ENCODE data around the gene DMD. TPM values are rescaled to one million over a fixed set of nuclear protein-coding genes. Genes with fewer than 3 reads are reported as not detected.

The DMD gene
- total RNA-seq, 2 experiments from 2014 or later: 0.20 to 0.47 TPM

DNA sequence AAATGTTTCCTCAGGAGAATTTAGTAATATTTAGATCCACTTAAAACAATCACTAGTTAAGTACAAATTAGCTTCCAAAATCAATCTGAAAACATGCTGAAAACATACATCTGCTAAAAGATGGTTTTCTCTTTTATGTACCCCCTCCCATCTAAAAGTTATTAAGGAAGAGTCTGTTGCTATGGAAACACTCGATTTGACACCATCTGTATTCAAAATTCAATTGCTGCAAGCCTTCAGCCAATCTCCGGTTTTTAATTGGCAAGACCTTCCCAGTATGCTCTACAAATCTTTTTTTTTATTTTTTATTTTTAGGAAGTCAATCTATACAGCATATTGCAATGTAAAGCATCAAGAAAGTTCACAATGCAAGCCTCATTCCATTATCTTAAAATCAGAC is 1500.2 kb downstream of the DMD start:
- H3K4me1 ChIP-seq (ENCODE audit: insufficient read depth, low read length): no peaks in the 10 kb centered on the region
- H3K27me3 ChIP-seq (ENCODE audit: control insufficient read depth in 1 of 2, insufficient read depth in 2 of 2, low read length in 2 of 2): no peaks in the 10 kb centered on the region
- intact Hi-C loops (cut with DNase I, micrococcal nuclease): no loop called here
- ChIA-PET CTCF (no interaction called here), POLR2A (no interaction called here)
- Mint-ChIP-seq H3K27me3 (no peaks in the 10 kb centered on the region), H3K36me3 (ENCODE audit: low read depth) (no peaks in the 10 kb centered on the region), H3K4me1 (ENCODE audit: low read depth) (no peaks in the 10 kb centered on the region), H3K27ac (no peak overlapping the region), H3K4me3 (no peak overlapping the region), H3K9me3 (no peaks in the 10 kb centered on the region)
- no peak for DNase-seq
- ATAC-seq (ENCODE audit: poor library complexity): no peak
- TF ChIP-seq, protein P1, sequence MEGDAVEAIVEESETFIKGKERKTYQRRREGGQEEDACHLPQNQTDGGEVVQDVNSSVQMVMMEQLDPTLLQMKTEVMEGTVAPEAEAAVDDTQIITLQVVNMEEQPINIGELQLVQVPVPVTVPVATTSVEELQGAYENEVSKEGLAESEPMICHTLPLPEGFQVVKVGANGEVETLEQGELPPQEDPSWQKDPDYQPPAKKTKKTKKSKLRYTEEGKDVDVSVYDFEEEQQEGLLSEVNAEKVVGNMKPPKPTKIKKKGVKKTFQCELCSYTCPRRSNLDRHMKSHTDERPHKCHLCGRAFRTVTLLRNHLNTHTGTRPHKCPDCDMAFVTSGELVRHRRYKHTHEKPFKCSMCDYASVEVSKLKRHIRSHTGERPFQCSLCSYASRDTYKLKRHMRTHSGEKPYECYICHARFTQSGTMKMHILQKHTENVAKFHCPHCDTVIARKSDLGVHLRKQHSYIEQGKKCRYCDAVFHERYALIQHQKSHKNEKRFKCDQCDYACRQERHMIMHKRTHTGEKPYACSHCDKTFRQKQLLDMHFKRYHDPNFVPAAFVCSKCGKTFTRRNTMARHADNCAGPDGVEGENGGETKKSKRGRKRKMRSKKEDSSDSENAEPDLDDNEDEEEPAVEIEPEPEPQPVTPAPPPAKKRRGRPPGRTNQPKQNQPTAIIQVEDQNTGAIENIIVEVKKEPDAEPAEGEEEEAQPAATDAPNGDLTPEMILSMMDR (IDR thresholded peaks at IDR 0.05): no peak
- no peak overlapping the region for H3K4me3 ChIP-seq (ENCODE audit: low read length)
- no peaks in the 10 kb centered on the region for H3K9me3 ChIP-seq (ENCODE audit: control insufficient read depth in 1 of 2, insufficient read depth in 1 of 2, low read length in 2 of 2)
- no peaks in the 10 kb centered on the region for H3K36me3 ChIP-seq (ENCODE audit: insufficient read depth, low read length)
- H3K27ac ChIP-seq (ENCODE audit: low read depth in 1 of 2, low read length in 2 of 2): no peak overlapping the region

DNA sequence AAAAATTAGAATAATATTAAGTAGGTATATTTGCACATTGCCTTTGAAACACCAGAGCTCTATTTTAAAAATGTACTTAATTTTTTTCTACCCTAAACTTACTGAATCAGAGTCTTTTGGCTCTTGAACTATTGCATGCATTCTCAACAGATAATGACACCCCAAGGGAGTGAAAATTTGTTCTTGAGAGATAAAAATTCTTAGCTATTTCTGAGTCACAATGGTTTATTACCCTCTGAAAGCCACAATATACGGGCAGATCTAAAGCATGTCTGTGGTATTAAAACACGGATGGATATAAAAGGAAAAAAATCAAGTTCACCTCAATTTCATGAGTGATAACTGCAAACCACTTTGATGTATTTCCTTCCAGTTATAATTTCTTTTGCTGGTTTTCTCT is 1503.2 kb downstream of the DMD start:
- TF ChIP-seq, protein P1 (IDR thresholded peaks at IDR 0.05): no peak
- H3K9me3 Mint-ChIP-seq: no peaks in the 10 kb centered on the region
- Histone ChIP-seq H3K9me3 (ENCODE audit: control insufficient read depth in 1 of 2, insufficient read depth in 1 of 2, low read length in 2 of 2) (no peaks in the 10 kb centered on the region), H3K4me1 (ENCODE audit: insufficient read depth, low read length) (no peaks in the 10 kb centered on the region), H3K27ac (ENCODE audit: low read depth in 1 of 2, low read length in 2 of 2) (no peak overlapping the region), H3K27me3 (ENCODE audit: control insufficient read depth in 1 of 2, insufficient read depth in 2 of 2, low read length in 2 of 2) (no peaks in the 10 kb centered on the region), H3K36me3 (ENCODE audit: insufficient read depth, low read length) (no peaks in the 10 kb centered on the region), H3K4me3 (ENCODE audit: low read length) (no peak overlapping the region)
- no peak overlapping the region for H3K4me3 Mint-ChIP-seq
- no peak for DNase-seq
- H3K4me1 Mint-ChIP-seq (ENCODE audit: low read depth): no peaks in the 10 kb centered on the region
- no peak for ATAC-seq (ENCODE audit: poor library complexity)
- CTCF ChIA-PET: no interaction called here
- H3K36me3 Mint-ChIP-seq (ENCODE audit: low read depth): no peaks in the 10 kb centered on the region
- H3K27me3 Mint-ChIP-seq: no peaks in the 10 kb centered on the region
- H3K27ac Mint-ChIP-seq: no peak overlapping the region
- intact Hi-C loops (cut with DNase I, micrococcal nuclease): no loop called here
- POLR2A ChIA-PET: no interaction called here

DNA sequence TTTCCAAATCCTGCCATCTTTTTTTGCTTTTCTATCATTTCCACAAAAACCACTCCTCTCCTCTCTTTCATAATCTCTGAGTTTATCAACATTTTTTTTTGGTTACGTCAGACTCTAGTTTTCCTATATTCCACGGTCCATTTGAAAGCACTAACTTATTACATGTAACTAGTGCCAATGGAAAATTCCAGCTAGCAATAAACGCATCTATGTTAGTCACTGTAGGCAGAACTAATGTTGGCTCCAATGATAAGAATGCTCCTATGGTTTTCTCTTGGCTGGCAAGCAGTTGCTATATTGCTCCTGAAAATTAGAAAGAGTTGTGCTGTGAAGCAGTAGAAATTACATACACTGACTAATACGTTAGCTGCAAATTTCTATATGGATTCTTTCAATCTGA is 1504.9 kb downstream of the DMD start:
- no peaks in the 10 kb centered on the region for H3K4me1 Mint-ChIP-seq (ENCODE audit: low read depth)
- H3K9me3 Mint-ChIP-seq: no peaks in the 10 kb centered on the region
- intact Hi-C loops (cut with DNase I, micrococcal nuclease): no loop called here
- no peak for DNase-seq
- H3K27me3 ChIP-seq (ENCODE audit: control insufficient read depth in 1 of 2, insufficient read depth in 2 of 2, low read length in 2 of 2): no peaks in the 10 kb centered on the region
- H3K27ac ChIP-seq (ENCODE audit: low read depth in 1 of 2, low read length in 2 of 2): no peak overlapping the region
- no peak overlapping the region for H3K4me3 Mint-ChIP-seq
- ChIA-PET POLR2A (no interaction called here), CTCF (no interaction called here)
- H3K36me3 ChIP-seq (ENCODE audit: insufficient read depth, low read length): no peaks in the 10 kb centered on the region
- no peaks in the 10 kb centered on the region for H3K27me3 Mint-ChIP-seq
- TF ChIP-seq, protein P1 (IDR thresholded peaks at IDR 0.05): no peak
- no peak overlapping the region for H3K4me3 ChIP-seq (ENCODE audit: low read length)
- no peaks in the 10 kb centered on the region for H3K36me3 Mint-ChIP-seq (ENCODE audit: low read depth)
- ATAC-seq (ENCODE audit: poor library complexity): no peak
- H3K27ac Mint-ChIP-seq: no peak overlapping the region
- H3K4me1 ChIP-seq (ENCODE audit: insufficient read depth, low read length): no peaks in the 10 kb centered on the region
- H3K9me3 ChIP-seq (ENCODE audit: control insufficient read depth in 1 of 2, insufficient read depth in 1 of 2, low read length in 2 of 2): no peaks in the 10 kb centered on the region

Data from CD4-positive, alpha-beta T cell (primary cell).